GM21423 (cell line): Measurements from ENCODE around the gene APBB1.
A peak's percentile ranks its signal among the peaks of the same experiment; 100 is the strongest.

Source experiments
- ATAC-seq: cut with Tn5 transposase; IDR thresholded peaks from one replicate; pipeline ENCODE4 v1.9.1; 2021; ENCODE audit warnings: mild to moderate bottlenecking, moderate library complexity; ENCODE audit not compliant: unreplicated experiment

Gene APBB1

DNA sequence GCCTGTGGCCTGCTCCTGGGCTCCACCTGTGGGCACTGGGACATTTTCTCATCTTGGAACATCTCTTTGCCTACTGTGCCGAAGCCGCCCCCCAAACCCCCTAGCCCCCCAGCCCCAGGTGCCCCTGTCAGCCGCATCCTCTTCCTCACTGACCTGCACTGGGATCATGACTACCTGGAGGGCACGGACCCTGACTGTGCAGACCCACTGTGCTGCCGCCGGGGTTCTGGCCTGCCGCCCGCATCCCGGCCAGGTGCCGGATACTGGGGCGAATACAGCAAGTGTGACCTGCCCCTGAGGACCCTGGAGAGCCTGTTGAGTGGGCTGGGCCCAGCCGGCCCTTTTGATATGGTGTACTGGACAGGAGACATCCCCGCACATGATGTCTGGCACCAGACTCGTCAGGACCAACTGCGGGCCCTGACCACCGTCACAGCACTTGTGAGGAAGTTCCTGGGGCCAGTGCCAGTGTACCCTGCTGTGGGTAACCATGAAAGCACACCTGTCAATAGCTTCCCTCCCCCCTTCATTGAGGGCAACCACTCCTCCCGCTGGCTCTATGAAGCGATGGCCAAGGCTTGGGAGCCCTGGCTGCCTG lies 27.3 kb downstream of the APBB1 start:
- ATAC-seq = no peak

DNA sequence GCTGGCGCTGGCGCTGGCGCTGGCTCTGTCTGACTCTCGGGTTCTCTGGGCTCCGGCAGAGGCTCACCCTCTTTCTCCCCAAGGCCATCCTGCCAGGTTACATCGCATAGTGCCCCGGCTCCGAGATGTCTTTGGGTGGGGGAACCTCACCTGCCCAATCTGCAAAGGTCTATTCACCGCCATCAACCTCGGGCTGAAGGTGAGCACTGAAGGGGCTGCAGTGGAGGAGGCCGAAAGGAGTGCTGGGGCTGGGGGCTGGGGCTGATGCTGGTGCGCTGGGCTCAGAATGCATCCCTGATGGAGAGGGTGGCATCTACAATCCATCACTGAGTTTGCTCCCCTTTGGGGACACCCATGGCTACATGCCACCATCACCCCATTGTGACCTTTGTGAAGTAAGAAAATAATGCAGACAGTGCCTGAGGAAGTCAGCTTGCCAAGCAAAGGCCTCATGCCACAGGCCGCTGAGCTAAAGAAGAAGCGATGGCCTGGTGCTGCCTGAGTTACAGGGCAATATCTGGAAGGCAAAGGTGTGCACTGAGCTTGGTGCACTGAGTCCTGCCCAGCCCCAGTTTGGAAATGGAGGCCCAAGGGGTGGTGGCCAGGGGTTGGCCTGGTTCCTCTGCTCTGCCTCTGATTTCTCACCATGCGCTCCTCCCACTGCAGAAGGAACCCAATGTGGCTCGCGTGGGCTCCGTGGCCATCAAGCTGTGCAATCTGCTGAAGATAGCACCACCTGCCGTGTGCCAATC lies 28.0 kb downstream of the APBB1 start:
- ATAC-seq = no peak

DNA sequence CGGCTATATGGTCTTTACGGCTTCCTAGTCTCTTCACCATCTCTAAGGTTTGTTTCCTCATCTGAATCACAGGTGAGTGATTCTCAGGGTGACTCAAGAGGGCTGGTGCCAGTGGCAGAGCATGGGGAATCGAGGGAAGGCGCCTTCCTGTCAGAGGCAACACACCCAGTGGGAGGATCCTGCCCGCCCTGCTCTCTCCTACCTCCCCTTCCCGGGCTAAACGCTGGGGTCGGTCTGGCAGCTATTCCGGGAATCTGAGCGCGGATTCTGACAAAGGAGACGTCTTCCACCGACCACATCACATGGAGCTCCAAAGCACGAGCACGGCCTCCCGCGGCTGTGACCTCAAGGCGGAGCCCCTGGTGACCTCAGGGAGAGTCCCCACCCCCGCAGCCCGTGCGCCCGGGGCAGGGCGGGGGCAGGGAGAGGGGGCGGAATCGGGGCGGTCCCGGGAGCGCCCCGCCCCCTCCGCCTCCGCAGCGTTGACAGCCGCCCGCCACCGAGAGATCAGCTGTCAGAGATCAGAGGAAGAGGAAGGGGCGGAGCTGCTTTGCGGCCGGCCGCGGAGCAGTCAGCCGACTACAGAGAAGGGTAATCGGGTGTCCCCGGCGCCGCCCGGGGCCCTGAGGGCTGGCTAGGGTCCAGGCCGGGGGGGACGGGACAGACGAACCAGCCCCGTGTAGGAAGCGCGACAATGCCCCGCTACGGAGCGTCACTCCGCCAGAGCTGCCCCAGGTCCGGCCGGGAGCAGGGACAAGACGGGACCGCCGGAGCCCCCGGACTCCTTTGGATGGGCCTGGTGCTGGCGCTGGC lies 28.8 kb downstream of the APBB1 start, which contains the start of gene SMPD1:
SMPD1 (plus strand) TSS at position 570 of the 813 bp plus-strand sequence; CDS start at position 695, 125 bp downstream.
- ATAC-seq = peak; percentile 95

DNA sequence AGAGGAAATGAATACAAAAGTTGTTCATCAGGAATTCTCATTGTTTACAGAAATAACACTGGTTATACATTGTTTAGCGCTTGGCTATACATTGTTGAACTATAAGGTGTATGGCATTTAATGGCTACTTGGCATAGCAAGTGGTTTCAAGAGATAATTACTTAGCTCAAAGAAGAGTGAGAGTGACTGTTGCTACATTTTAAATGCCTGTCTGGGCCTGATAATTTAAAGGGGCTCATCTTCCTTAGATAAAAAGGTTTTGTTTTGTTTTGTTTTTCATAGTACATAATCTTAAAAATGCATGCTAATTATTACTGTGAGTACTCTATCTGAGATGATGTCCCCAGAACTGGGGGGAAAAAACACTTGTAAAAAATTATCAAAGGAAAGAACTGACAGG lies 30.1 kb downstream of the APBB1 start:
- no peak for ATAC-seq

DNA sequence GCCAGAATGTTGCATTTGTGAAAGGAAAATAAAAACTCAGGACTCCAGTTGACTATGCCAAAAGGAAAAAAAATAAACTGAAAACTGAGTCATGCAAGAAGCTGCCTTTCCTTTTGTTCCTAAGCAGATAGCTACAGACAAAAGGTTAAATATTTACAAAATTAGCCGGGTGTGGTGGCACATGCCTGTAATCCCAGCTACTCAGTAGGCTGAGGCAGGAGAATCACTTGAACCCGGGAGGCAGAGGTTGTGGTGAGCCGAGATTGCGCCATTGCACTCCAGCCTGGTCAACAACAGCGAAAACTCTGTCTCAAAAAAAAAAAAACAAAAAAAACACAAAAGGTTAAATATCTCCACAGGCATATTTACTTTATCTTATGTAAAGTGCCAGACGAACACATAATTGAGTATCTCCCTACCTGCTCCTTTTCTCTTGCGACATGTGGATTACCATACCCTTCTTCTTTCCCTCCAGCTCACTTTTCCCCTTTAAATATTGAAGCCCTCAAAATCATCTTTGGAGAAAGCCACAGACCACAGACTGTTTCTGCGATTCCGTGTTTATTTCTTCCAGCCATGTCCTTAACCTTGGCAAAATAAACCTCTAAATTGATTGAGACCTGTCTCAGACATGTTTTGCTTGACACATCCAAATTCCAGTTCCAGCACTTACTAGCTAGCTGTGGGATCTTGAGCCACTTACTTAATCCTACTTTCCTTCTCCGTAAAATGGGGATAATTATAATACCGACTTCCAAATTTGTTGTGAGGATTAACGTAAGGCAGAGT lies 30.9 kb downstream of the APBB1 start:
- ATAC-seq = no peak

DNA sequence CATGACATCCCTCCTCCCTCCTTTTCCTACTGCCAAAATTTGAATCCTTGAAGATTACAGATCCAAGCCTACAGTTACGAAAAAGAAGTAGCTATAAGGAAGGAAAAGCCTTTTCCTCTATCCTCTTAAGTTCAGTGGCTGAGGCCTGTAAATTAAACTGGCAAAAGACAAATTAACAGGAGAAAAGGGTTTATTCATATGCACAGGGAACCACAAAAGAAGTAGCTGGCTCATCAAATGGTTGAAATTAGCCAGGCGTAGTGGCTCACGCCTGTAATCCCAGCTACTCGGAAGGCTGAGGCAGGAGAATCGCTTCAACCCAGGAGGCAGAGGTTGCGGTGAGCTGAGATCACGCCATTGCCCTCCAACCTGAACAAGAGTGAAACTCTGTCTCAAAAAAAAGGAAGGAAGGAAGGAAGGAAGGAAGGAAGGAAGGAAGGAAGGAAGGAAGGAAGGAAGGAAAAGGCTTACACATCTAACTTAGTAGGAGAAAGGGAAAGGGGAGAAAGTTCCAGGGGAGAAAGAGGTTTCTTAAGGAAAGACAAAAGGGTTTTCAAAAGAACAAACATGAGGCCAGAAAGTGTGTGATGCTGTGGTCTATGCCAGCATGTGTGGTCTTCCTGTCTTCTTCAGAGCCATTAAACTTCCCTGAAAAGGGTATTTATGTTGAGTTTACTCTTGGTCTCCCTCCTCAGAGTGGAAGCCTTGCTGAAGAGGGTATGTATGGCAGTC lies 33.7 kb downstream of the APBB1 start:
- no peak for ATAC-seq

DNA sequence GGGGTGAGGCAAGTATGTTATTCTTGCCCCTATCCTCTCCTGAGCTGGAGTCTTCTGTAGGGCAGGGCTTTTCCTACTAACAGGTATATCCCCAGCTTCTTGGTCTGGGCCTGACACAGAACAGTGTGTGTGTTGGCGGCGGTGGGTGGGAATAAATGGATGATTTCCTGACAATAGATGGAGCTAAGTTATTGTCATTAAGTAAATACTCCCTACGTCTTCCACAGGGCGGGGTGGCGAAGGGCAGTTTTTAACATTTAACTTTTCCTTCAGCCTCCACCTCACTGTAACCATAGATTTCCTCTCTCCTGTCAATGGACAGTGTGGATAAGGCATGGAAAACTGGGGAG lies 40.3 kb downstream of the APBB1 start:
- no peak for ATAC-seq

DNA sequence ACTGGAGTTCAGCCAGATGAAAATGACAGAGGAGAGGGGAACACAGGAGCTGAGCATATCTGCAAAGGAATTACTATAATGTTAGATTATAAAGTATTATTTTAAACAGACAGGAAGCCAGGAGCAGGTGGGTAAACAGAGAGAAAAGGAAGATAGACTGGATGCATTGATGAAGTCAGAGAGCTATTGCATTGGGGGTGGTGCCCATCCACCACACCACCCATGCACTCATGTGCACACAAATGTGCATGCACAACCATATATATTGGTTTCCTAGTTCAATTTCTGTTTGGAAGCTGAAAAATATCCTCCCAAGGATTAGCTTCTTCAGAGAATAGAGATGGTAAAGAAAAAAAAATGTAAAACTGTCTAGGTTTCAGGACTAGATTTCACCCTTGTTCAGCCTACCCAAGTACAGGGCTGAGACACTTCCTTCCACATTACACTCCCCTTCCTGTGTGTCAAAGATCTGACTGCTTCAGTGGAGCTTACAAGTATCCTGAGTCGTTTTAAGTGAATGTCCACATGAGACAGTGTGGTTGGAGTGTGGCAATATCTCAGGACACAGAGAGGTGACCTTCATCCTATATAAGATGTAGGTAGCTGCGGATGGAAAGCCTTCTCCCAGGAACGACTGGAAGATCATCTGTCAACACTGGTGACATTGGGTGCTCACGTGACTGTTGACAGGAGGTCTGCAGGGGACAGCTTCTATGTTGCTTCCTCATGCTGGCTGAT lies 40.8 kb downstream of the APBB1 start:
- no peak for ATAC-seq

DNA sequence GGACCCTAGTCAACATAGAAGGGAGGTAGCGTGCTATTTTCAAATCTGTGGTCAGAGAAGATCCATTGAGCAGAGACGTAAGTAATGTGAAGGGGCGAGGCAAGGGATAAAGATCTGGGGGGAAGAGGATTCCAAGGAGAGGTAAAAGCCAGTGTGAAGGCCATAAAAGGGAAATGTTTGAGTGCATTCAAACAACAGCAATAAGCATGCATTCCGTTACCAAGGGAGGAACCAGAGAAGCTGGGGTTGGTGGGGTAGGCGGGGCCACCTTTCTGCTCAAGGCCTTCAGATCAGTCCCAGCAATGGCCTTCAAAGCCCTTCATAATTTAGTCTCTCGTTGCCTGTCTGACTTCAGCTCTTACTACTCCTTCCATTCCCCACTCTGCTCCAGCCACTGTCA lies 47.1 kb downstream of the APBB1 start:
- no peak for ATAC-seq

DNA sequence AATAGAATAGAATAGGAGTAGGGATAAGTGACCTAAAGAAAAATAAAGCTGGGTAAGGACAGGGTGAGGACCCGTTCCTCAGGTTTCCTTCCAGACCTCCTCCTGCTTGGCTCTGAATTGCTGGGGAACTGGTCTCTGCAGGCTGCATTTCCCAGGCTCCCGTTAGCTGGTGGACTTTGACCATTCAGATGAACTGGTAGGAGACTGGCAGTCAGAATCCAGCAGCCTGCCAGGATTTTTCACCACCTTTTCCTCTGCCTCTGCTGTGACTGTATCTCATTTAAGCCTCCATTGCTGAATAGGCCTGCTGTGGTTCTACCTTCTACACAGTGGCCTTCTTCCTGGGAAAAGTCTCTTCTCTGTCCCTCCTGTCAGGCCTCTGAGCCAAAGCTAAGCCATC lies 53.2 kb downstream of the APBB1 start:
- ATAC-seq = no peak

DNA sequence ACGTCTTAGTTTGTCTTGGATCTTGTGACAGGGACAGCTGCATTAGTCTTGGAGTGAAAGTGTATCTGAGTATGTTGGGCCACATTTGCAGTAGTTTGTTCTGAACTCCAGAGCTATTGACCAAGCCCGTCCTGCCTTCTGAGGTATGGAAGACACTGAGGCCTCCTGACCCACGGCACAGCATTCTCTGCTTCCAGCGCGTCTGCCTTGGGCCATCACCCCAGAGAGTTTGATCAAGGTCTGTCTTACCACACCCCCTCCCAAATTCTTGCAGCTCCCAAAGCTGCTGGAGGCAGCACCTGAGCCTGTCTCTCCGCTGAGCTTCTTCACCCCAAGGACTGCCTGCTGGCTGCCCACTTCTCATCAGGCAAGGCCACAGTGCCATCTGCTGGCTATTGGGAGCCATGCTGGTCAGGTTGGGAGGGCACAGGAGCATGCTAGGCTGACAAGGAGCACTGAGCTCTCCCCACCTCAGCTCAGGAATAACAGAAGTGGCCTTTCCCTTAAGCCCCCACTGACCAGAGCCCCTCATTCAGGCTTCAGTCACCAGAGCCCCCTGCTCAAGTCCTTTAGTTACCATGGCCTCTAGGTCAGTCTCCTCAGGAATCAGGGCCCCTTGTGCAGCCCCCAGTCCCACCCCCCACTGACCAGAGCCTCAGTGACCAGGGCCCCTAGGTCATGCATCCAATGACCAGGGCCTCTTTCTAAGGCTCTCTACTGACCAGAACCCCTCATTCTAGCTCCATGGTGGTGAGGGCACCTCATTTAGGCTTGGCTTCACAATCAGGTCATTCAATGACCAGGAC lies 55.8 kb downstream of the APBB1 start:
- ATAC-seq = peak; percentile 84

DNA sequence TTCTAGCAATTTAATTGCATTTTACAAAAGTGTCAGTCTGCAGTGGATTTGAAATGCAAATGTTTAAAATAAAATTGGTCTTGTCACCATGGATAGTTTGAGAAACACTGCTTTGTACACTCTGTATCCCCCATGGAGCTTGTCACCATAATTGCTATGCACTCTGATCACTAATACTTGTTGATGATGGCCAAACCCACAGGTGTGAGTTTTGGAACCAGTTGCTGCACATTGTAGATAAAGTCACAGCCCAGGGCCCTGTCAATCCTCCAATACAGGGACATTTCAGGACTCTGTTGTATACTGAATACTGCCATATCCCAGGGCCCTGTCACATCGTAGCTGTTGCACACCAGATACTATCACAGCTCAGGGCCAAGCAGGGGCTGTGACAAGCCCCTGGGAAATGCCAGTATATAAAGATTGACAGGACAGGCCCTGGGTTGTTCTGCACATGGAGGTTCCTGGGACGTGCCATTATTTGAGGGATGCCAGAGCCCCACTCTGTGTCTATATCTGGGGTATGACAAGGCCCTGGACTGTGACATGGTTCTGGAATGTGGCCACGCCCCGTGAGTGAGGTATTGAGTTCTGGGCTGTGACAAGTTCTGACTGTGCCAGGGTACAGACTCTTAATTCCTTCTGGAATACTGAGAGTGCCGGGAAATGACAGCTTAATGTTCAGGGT lies 56.6 kb downstream of the APBB1 start:
- no peak for ATAC-seq

DNA sequence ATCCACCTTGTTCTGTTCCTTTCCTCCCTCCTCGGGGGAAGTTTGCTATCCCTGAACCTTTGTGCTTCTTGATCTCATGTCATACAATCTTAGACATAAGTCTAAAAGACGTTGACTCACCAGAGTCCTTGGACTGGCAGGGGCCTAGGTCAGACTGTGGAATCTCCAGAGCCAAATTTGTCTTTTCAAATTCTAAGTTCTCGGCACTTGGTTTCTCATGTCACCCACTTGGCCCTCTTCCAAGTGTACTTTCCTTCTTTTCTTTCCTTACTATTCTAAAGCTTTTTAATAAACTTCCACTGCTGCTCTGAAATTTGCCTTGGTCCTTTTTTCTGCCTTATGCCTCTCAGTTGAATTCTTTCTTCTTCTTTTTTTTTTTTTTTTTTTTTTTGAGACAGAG lies 58.7 kb downstream of the APBB1 start:
- no peak for ATAC-seq

DNA sequence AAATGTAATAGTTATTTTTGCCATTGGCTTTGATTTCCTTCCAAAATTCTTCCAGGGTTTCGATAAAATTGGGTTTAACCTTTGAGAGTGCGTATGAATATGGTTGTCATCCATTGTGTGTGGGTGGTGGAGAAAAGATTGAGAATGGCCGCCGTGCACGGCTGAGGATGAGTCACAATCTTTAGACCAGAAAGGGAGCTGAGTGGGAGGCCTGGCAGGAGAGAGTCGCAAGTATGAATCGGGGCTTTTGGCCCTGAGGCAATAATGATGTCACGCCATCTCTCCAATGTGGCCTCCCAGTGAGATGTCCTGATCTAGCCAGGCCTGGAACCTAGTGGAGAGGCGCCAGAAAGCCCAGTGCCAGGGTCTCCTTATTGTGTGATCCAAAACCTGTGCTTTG lies 61.7 kb downstream of the APBB1 start:
- ATAC-seq = no peak

DNA sequence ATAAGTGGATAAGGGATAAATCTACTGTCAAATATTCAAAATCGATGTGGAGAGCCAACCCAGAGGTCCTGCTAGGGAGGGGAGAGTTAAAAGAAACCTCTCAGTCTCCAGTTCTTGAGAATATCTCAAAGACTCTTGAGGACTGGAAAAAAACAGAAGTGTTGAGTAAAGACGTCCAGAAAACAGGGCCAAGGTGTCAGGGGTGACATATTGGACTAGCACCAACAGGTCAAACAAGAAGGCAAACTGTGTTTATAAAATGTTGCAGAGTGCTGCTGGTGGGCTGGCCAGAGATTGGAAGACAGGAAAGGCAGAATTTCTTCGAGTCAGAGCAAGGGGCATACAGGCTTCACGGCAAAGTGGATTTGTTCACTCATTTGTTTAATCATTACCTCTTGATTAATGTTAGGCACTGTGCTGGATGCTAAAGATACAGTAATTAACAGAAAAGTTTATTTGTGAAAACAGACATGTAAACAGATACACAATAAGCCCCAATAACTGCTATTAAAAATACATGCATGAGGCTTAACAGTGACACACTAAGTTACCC lies 62.3 kb downstream of the APBB1 start:
- no peak for ATAC-seq

DNA sequence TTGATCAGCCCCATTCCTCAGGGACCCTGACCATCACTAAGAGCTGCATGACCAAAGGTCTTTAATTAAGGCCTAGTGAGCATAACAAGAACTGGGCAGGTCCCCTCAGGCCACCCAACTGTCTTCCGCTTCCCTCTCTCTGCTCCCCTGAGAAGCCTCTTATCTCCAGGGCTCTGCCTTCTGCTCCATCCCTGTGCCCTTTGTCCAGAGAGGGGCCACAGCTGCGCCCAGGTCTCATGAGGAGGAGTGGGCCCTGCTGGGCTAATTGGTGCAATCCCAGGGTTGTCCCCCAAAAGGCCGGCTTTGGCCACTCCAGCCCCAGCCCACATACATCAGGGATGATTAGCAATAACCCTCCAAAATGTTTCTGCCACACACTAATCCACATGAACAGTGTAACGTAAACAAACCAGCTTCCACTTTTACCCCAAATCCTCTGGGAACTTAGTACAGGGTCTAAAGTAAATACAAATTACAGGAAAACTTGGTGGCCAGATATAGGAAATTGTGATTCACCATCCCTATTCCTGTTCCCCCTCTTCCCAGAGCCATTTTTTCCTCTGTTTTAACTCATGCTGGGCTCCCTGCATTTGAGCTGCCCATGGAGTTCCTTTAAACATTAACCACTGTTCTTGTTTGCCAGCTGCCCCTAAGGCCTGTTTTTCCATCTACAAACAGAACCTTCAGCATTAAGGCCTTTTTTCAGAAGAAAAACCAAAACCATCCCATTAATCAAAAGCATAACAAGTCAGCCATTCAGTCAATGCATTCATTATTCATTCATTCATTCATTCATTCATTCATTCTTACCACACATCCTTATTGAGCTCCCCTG lies 64.0 kb downstream of the APBB1 start:
- no peak for ATAC-seq

DNA sequence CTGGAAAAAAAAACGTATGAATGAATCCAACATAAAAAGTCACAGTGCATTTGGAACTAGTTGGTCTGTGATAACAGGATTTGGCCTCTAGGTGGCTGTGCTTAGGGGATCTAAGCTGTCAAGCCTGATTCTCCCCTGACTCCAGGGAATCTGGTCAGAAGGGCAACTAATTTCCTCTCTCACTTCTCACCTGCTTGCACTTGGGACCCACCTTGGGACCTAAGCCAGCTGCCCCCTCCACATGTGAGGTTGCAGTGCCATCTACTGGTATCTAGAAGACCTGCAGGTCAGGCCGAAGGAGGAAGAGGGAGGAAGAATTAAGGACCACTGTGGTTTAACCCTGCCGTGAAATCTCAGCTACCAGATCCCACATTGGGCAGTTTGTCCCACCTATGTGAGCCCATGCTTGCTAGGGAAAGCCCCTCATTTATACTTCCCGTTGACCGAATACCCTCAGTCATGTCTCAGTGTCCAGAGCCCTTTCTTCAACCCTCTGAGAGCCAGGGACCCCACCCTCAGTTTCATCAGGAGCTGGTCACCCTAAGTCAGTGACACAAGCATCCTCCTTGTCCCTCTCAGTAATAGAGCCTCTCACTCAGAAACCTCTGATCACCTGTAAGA lies 65.4 kb downstream of the APBB1 start:
- ATAC-seq = peak; percentile 80
